HEK293T (cell line): ENCODE results near the gene MT1M.

Source experiments
- ELF4 ChIP-seq: fragments of 450-650 bp; IDR thresholded peaks from 2 replicates; pipeline ENCODE4 v1.6.1; 2017; ENCODE audit warnings: antibody characterized with exemption
- SUZ12 ChIP-seq: fragments of 450-650 bp; IDR thresholded peaks from 2 replicates; pipeline ENCODE4 v1.6.1; 2016; ENCODE audit warnings: mild to moderate bottlenecking

GRCh38 chr16:56641166-56641565 is 8.7 kb downstream of the MT1M start:
- TF ChIP-seq SUZ12: no peak
- TF ChIP-seq ELF4: no peak
